BE2C (cell line): Measurements from ENCODE around the gene CYREN.

ENCODE experiments used
- DNase-seq: peaks from one replicate; pipeline ENCODE4 v3.0.0-alpha.2; 2020
- H3K27me3 ChIP-seq: fragments of 250-450 bp; sonication (Bioruptor Pico); 2 replicates; pipeline ENCODE4 v1.5.1; 2020; ENCODE audit warnings: mild to moderate bottlenecking
- H3K36me3 ChIP-seq: fragments of 250-450 bp; sonication (Bioruptor Pico); 2 replicates; pipeline ENCODE4 v1.5.1; 2020; ENCODE audit warnings: mild to moderate bottlenecking
- H3K4me1 ChIP-seq: fragments of 250-450 bp; sonication (Bioruptor Pico); 2 replicates; pipeline ENCODE4 v1.5.1; 2020
- H3K4me3 ChIP-seq: 2 replicates; pipeline ENCODE4 v1.5.1; 2011; ENCODE audit warnings: low read depth, low read length
- H3K9me3 ChIP-seq: fragments of 250-450 bp; sonication (Bioruptor Pico); 2 replicates; pipeline ENCODE4 v1.5.1; 2020
- TF ChIP-seq, protein P1 (sequence below): IDR thresholded peaks from 2 replicates; pipeline ENCODE4 v1.5.1; 2012; ENCODE audit warnings: mild to moderate bottlenecking, low read depth, low read length

CYREN gene

GRCh38 chr7:135160098-135160857 is 10.2 kb downstream of the CYREN start:
- no peak for DNase-seq
- H3K4me1 ChIP-seq, result no peaks in the 10 kb centered on the region
- H3K36me3 ChIP-seq, result peaks cover 9% of the 10 kb centered on the region
- no peak overlapping the region for H3K4me3 ChIP-seq
- H3K27me3 ChIP-seq, result no peaks in the 10 kb centered on the region
- TF ChIP-seq, protein P1, sequence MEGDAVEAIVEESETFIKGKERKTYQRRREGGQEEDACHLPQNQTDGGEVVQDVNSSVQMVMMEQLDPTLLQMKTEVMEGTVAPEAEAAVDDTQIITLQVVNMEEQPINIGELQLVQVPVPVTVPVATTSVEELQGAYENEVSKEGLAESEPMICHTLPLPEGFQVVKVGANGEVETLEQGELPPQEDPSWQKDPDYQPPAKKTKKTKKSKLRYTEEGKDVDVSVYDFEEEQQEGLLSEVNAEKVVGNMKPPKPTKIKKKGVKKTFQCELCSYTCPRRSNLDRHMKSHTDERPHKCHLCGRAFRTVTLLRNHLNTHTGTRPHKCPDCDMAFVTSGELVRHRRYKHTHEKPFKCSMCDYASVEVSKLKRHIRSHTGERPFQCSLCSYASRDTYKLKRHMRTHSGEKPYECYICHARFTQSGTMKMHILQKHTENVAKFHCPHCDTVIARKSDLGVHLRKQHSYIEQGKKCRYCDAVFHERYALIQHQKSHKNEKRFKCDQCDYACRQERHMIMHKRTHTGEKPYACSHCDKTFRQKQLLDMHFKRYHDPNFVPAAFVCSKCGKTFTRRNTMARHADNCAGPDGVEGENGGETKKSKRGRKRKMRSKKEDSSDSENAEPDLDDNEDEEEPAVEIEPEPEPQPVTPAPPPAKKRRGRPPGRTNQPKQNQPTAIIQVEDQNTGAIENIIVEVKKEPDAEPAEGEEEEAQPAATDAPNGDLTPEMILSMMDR, result no peak
- H3K9me3 ChIP-seq, result peaks cover 13% of the 10 kb centered on the region

DNA sequence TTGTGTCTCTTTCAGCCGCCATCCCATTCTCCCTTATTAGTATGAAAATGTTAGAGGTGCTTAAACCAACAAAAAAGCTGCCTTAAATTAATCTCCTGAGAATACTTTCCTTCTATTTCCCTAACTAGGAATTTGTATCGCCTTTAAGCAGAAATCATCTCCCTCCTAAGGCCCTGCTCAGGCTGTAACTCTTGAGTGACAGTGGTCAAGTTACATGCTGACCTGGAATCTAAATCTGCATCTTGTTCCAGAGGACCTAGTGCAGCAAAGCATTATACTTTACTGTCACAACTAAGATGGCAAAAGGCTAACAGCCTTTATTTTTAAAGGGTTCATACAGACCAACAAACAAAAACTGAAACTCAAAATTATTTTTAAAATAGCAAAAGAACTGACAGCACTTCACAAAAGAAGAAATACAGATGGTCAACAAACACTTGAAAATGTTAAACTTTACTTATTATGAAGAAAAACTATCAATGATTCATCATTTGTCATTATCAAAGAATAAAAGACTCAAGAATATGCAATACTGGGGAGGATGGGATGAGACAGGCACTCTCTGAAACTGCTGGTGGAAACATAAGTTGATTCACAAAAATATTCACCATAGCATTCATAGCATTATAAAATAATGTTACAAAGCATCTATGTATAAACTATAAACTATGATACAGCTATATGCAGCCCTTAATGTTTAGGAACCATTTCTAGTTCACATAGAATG is 11.0 kb downstream of the CYREN start:
- no peak overlapping the region for H3K4me3 ChIP-seq
- no peaks in the 10 kb centered on the region for H3K4me1 ChIP-seq
- H3K9me3 ChIP-seq, result peaks cover 13% of the 10 kb centered on the region
- no peak for DNase-seq
- no peaks in the 10 kb centered on the region for H3K27me3 ChIP-seq
- peaks cover 5% of the 10 kb centered on the region for H3K36me3 ChIP-seq
- TF ChIP-seq, protein P1, result no peak

- Histone ChIP-seq H3K36me3 (peaks cover 4% of the 10 kb centered on the region; the same call in 1 of the 2 replicates), H3K9me3 (peaks cover 13% of the 10 kb centered on the region)
- TF ChIP-seq, protein P1, result no peak
Observed at GRCh38 chr7:135158874-135159273, 11.6 kb downstream of the CYREN start.

DNA sequence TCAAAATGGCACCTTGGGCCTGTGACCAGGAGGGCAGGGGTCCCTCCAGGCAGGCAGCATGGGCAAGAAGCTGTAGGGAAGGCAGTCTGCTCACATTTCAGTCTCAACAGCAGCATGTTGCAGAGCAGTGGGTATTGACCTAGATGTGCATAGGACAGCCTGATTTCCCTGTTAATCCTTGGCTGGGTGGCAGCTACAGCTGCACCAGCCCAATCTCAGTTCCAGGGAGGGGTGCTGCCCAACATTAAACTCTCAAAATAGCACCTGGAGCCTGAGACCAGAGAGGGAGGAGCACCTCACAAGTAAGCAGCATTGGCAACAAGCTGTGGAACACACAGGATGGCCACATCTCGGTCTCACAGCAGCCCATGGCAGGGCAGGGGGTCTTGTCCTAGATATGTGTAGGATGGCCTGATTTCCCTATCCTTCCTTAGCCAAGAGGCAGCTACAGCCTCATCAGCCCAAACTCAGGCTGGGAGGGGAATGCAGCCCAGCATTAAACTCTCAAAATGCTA is 12.3 kb downstream of the CYREN start:
- Histone ChIP-seq H3K4me3 (no peak overlapping the region), H3K36me3 (peaks cover 4% of the 10 kb centered on the region; the same call in 1 of the 2 replicates), H3K9me3 (peaks cover 13% of the 10 kb centered on the region), H3K4me1 (no peaks in the 10 kb centered on the region), H3K27me3 (no peaks in the 10 kb centered on the region)
- TF ChIP-seq, protein P1, result no peak
- DNase-seq, result no peak

More at GRCh38 chr7:135158874-135159273, 11.6 kb downstream of the CYREN start:
- Histone ChIP-seq H3K27me3 (no peaks in the 10 kb centered on the region), H3K4me3 (no peak overlapping the region), H3K4me1 (no peaks in the 10 kb centered on the region)
- DNase-seq, result no peak

GRCh38 chr7:135156290-135156689 is 14.2 kb downstream of the CYREN start:
- H3K9me3 ChIP-seq, result peaks cover 13% of the 10 kb centered on the region
- no peak for DNase-seq
- H3K4me1 ChIP-seq, result no peaks in the 10 kb centered on the region
- H3K4me3 ChIP-seq, result no peak overlapping the region
- H3K27me3 ChIP-seq, result no peaks in the 10 kb centered on the region
- H3K36me3 ChIP-seq, result no peaks in the 10 kb centered on the region
- TF ChIP-seq, protein P1, result no peak
